ENCODE measurements around the gene LGR4. TPM values are rescaled to one million over a fixed set of nuclear protein-coding genes. Genes with fewer than 3 reads are reported as not detected.

Gene LGR4
- total RNA-seq, 1 experiment from 2014 or later: 99.2 TPM

- TF ChIP-seq, protein P1, sequence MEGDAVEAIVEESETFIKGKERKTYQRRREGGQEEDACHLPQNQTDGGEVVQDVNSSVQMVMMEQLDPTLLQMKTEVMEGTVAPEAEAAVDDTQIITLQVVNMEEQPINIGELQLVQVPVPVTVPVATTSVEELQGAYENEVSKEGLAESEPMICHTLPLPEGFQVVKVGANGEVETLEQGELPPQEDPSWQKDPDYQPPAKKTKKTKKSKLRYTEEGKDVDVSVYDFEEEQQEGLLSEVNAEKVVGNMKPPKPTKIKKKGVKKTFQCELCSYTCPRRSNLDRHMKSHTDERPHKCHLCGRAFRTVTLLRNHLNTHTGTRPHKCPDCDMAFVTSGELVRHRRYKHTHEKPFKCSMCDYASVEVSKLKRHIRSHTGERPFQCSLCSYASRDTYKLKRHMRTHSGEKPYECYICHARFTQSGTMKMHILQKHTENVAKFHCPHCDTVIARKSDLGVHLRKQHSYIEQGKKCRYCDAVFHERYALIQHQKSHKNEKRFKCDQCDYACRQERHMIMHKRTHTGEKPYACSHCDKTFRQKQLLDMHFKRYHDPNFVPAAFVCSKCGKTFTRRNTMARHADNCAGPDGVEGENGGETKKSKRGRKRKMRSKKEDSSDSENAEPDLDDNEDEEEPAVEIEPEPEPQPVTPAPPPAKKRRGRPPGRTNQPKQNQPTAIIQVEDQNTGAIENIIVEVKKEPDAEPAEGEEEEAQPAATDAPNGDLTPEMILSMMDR (conservative IDR thresholded peaks at IDR 0.05): no peak
- no peak overlapping the region for H2BK5ac ChIP-seq (ENCODE audit: insufficient read length, low read length)
- no peak overlapping the region for H3T11ph ChIP-seq (ENCODE audit: low read length)
- H3K27me3 ChIP-seq (ENCODE audit: insufficient read depth, low read length): no peaks in the 10 kb centered on the region
- no peaks in the 10 kb centered on the region for H3K23me2 ChIP-seq (ENCODE audit: insufficient read length, low read depth, low read length, poor library complexity, severe bottlenecking)
- no peak overlapping the region for H3K23ac ChIP-seq (ENCODE audit: insufficient read length, low read depth, low read length)
- no peak overlapping the region for H2BK15ac ChIP-seq (ENCODE audit: low read depth, low read length)
- no CpG with 5 or more reads among the region's 2 CpGs for WGBS (ENCODE audit: extremely low coverage, insufficient read length, low lambda C conversion rate)
- H3K4me2 ChIP-seq (ENCODE audit: insufficient read depth, insufficient read length, low read length): no peak overlapping the region
- Mint-ChIP-seq H3K27ac (peak overlapping the region in 1 of 3 experiments; percentile 76; a peak in 2 of 7 replicates), H3K9me3 (no peaks in the 10 kb centered on the region), H3K4me3 (no peak overlapping the region), H3K4me1 (peaks cover 55 to 63% of the 10 kb centered on the region in 2 experiments), H3K36me3 (ENCODE audit: insufficient read depth in 1 of 3, low read depth in 3 of 3) (peaks cover 12 to 54% (median 31%) of the 10 kb centered on the region in 3 experiments; a peak in 6 of 7 replicates), H3K27me3 (ENCODE audit: low read depth) (no peaks in the 10 kb centered on the region)
- H4K8ac ChIP-seq (replicated peaks; ENCODE audit: insufficient read length, low read depth, low read length): no peak overlapping the region
- peaks cover 3% of the 10 kb centered on the region; the same call in 1 of the 2 replicates for H3K4me1 ChIP-seq (ENCODE audit: insufficient read depth, low read length)
- no peak overlapping the region for H3K27ac ChIP-seq (ENCODE audit: insufficient read length, low read depth, low read length)
- no peak for DNase-seq
- no peak overlapping the region for H2AK5ac ChIP-seq (ENCODE audit: insufficient read length, low read length)
- H3K9me3 ChIP-seq (ENCODE audit: control insufficient read depth, low read depth, low read length): no peaks in the 10 kb centered on the region
- no peak overlapping the region for H2BK12ac ChIP-seq (ENCODE audit: insufficient read length, low read depth, low read length)
- H4K5ac ChIP-seq (ENCODE audit: insufficient read length, low read depth, low read length): no peak overlapping the region
- no peak overlapping the region for H3K56ac ChIP-seq (ENCODE audit: insufficient read length, low read depth, low read length)
- no peak overlapping the region for H3K9ac ChIP-seq (ENCODE audit: extremely low read depth, insufficient read length, low read length)
- no peak overlapping the region for H3K14ac ChIP-seq (ENCODE audit: insufficient read depth, low read length)
- no peak overlapping the region for H3K4ac ChIP-seq (ENCODE audit: low read depth, low read length)
- H2BK120ac ChIP-seq (ENCODE audit: low read depth, low read length, poor library complexity, severe bottlenecking): no peak overlapping the region
- H2BK20ac ChIP-seq (ENCODE audit: low read depth, low read length, poor library complexity, severe bottlenecking): no peak overlapping the region
- no peaks in the 10 kb centered on the region for H3K79me1 ChIP-seq (ENCODE audit: insufficient read depth, low read depth, low read length, poor library complexity, severe bottlenecking)
- H4K20me1 ChIP-seq (ENCODE audit: control insufficient read depth, insufficient read depth, insufficient read length): no peaks in the 10 kb centered on the region
- no peak overlapping the region for H4K91ac ChIP-seq (ENCODE audit: insufficient read length, low read depth, low read length)
- H3K18ac ChIP-seq (ENCODE audit: insufficient read length, low read depth, low read length): no peak overlapping the region
- no peaks in the 10 kb centered on the region for H3K79me2 ChIP-seq (ENCODE audit: insufficient read depth, low read length)
- no peak overlapping the region for H2AFZ ChIP-seq (ENCODE audit: low read length)
Observed at GRCh38 chr11:27388001-27388400, 84.6 kb downstream of the LGR4 start.

All from H9 (cell line).